SKM-1 treated with dmso at 0.1 percent for 144 hours (cell line): ENCODE results near the gene POU4F1.
A peak's percentile ranks its signal among the peaks of the same experiment; 100 is the strongest.

ENCODE experiments used
- DNase-seq: peaks from one replicate; lab custom pipeline; 2025; ENCODE audit not compliant: unreplicated experiment; lab: John Stamatoyannopoulos, UW

POU4F1 gene

DNA sequence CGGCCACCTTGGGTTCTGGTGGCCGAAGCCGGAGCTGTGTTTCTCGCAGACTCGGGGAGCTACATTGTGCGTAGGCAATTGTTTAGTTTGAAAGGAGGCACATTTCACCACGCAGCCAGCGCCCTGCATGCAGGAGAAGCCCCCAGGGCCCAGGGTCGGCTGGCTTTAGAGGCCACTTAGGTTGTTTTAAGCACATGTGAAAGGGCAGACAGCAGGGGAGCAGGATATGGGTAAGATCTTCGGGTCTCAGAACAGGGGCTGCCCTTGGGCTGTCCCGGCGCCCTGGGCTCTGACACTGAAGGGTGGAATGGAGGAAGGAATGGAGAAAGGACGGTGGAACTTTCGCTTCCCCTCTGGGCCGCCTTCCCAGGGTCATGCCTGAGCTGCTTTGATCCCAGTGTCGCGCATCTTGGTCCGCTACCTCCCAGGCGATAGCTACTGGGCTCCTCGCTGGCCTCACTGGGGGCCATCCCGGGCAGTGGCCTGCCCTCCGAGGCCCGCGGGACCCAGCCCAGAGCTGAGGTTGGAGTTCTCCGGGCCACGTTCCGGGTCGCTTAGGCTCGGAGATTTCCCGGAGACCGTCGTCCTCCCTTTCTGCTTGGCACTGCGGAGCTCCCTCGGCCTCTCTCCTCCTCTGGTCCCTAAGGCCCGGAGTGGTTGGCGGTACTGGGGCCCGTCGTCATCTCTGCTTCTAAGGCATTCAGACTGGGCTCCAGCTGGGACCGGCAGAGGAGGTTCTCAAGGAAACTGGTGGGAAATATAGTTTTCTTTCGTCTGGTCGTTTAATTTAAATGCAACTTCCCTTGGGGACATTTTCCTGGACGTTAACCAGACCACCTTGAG, 4.3 kb upstream of the POU4F1 start:
- no peak for DNase-seq

DNA sequence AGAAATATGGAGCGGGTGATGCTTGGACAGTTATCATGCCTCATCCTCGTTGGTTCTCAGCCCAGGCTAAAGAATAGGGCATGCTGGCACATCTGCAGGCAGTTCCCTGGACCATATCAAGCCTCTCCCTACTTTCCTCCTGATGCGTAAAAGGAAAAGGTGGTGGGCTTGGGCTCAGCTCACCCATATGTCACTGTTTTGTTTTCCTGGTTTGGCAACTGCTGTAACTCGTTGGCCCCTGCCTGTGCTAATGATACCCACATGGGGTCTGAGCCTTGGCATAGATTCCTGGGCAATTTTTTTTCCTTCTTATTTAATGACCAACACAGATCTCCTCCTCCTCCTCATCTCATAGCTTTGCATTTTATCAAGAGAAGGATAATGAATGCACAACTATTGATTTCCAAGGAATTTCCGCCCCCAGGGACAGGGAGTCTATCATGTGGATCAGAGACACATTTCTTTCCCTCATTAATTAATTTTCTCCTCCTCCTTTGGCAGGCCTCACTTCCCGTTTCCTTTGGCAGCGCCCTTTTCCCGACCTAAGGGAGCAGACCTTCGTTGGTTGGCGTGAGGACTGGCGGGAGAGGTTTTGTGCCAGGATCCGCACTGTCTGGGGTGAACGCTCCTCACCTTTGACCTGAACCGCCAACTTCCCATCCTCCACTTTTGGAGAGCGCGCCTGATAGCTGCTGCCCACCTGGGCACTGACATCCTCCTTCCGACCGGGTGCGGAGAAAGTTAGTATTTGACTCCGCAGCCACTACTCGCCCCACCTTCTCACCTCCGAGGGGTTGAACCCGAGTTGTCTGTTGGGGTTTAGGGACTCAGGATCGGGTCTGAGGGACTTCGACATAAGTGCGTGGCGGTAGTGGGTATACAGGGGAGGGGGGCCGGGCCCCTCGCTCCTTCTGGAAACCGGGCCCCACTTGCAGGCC, 3.4 kb upstream of the POU4F1 start:
- no peak for DNase-seq

DNA sequence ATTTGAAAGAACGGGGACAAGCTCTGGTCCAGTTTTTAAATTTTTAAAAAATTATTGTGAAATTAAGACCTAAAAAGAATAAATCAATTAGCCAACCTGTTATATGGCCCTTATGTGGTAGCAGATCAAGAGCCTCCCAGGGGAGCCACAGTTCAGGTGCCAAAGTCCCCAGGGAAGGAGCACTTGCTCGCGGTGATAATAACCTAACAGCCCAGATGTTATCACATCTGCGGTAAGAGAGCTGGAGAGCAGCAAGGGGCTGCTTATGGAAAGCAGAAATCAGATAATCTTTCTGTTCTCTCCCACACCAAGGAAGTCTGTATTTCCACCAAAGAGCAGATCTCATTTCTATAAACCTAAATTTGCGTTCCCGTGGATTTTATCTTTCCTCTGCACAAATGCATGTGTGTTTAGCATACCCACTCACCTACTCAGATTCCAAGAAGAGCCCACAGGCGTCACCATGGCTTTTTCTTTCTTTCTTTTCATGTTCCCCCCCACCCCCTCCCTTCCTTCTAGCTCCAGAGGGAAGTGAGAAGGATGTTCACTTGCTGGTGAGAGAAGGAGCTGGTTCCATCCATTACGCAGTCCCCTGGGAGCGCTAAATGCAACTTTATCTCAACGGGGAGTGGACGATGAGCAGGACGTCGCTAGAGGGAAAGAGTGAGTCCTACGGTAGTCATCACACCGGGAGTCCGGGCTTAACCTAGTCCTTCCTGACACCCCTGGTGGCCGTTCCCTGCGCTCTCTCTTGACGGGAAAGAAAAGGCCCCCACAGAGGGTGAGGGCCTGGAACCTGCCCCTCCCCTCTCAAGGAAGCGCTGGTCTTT, 1.6 kb upstream of the POU4F1 start:
- no peak for DNase-seq

DNA sequence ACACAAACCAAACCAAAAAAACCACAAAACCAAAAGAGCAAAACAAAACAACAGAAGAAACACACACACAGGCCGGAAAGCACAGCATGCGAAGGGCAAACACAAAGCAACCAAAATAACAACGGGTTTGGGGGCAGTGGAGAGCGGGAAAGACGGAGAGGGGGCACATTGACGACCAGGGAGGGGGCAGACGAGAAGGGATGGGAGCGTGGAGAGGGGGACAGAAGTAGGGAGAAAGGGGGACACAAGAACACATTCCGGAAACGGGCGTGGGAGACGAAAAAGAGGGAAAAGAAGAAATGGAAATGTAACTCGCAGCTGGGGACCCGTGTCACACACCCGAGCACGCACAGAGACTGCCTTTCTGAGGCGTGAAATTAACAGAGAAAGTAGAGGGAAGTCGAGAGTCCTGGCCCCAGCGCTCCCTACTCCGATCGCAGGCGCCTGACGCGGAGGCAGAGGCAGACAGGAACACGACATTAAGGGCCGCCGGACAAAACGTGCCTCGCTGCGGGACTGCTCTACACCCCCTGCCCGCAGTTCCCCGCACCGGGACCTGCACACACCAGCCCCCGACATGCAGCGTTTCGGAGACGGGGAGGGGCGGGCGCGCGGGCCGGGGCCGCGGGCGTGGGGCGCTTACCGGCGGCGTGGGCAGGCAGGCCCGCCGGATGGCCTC, 652 bp downstream of the POU4F1 start:
- no peak for DNase-seq

GRCh38 chr13:78601874-78602560, 1.3 kb downstream of the POU4F1 start:
- DNase-seq = no peak

DNA sequence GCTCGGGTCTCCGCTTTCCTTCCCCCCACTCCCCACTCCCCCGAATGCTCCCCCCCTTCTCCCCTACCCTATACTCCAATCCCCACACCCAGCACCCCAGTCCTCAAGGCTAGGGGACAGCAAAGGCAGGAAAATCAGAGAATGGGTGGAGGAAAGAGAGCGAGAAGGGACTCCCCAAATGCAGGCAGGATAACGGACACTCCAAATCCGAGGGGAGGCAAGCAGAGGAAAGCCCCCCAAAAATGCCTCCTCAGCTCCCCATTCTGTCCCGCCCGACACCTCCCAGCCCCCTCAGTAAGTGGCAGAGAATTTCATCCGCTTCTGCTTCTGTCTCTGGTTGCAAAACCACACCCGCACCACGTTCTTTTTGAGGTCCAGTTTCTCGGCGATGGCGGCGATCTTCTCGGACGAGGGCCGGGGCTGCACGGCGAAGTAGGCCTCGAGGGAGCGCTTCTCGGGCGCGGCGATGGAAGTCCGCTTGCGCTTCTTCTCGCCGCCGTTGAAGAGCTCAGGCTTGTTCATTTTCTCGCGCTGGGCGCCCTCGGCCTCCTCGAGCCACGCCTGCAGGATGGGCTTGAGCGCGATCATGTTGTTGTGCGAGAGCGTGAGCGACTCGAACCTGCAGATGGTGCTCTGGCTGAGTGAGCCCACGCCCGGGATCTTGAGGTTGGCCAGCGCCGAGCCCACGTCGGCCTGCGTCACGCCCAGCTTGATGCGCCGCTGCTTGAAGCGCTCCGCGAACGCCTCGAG, 2.1 kb downstream of the POU4F1 start:
- DNase-seq = no peak

DNA sequence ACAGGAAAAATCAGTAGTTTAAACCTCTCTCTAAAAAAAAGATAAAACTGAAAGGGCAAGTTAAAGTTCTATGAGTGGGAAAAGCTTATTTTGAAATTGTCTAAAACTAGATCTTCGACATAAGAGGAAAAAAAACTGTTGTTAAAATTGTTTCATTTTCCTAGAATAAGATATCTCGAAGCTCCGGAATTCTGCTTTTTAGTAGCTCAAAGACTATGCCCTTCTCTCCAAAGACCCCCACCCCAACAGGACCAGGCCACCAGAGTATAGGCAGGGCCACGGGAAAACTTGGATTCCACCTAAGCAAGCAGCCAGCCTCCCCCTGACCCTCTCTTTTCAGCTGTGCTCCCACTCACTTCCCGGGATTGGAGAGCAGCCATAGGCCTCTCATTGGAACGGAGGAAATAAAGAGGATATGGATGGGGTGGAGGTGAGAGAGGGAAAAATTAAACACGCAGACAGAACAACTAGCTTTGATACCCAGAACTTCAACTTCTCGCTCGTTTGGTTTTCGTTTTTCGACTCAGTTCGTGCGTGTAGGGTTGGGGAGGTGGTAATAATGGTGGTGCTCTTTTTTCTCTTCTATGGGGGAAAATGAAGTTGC, 3.0 kb downstream of the POU4F1 start:
- DNase-seq = no peak

GRCh38 chr13:78599645-78600279, 3.6 kb downstream of the POU4F1 start:
- DNase-seq = peak; percentile 18

DNA sequence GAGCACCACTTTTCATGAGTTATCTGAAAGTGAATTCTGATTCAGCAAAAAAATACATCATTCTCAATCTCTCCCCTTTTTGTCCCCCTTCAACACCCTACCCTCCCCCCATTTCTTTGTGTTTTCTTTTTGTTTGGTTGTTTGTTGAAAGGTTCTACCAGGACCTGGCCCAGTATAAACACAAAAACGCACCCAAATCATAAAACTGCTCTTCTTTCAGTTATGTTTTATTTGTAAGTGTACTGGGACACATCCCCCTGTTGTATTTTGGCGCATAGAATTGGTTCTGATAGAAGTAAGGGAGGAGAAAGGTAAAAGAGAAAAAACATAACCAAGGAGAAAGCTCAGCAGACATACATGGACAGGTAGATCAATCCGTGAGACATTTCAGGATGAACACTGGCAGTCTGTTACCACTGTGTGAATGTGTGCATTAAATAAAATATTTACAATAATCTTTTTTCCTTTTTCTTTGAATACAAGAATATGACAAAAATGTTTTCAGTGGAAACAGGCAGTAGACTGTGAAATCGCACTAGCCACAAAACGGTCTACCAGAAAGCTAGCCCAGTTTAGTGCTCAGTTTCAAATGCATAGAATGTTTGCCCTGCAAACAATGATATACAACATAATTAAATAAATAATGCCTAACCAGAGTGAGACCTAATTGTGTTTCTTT, 4.2 kb downstream of the POU4F1 start:
- no peak for DNase-seq

DNA sequence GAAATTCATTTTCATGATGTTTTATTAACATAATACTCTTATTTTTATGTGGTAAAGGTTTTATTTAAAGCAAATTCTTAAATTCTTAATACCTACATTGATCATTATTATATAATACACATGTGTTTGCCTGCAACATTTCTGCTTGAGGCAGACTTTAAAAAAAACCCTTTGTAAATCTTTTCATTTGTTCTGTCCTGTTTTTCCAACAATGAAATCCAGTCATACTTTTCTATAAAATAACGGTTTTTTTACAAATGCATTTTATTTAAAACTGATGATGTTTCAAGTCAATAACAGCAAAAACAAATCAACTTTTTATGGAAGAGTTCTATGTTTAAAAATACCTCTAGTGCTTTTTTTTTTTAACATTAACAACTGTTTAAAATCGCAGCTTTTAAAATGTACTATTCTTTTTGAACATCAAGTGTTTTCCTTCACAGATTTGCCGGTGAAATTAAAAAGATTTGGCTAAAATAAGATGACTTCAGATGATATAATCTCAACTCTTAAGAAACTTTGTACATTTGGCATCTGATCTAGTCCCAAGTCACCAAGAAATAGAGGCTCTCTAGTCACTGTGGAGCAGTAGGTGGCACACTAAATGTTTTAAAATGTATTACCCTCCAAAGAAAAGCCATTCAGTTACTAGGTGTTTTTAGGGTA, 5.1 kb downstream of the POU4F1 start:
- no peak for DNase-seq

GRCh38 chr13:78597602-78597932, 5.8 kb downstream of the POU4F1 start:
- DNase-seq = no peak

GRCh38 chr13:78596736-78597601, 6.4 kb downstream of the POU4F1 start:
- DNase-seq = no peak

- DNase-seq = no peak
These were observed 7.0 kb downstream of the POU4F1 start for GRCh38 chr13:78596399-78596735.

- no peak for DNase-seq
These were observed 7.6 kb downstream of the POU4F1 start for GRCh38 chr13:78595495-78596398.

DNA sequence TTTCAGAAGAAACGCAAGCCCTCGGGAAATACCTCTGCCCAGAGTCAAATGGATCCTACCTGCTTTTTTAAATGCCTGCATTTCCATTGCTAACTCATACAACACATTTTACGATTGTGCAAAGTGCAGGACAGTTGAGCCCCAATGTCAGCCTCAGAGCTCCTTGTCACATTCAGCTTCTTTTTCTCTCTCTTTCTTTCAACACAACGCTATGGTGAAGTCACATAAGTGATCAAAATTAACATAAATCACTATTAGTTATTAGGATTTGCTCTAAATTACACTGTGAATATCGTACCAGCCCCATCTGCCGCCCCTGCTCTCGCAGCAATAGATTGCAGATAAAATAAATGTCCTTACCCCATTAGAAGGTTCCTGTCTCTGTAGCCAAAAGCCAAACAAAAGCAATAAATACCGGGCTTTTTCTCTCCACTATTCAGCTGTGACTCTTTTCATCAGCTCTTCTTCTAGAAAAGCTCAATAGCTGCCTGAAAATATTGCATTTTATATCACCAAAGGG, 8.8 kb downstream of the POU4F1 start:
- DNase-seq = no peak
